Lung (tissue), 13 donors: ENCODE results near the gene PRSS8. TPM values are rescaled to one million over a fixed set of nuclear protein-coding genes. Genes with fewer than 3 reads are reported as not detected.

ENCODE experiments used
- ATAC-seq: fragments of 200-7000 bp; cut with Tn5 transposase; one replicate; pipeline ENCODE4 v1.9.1; 2020; ENCODE audit warnings: moderate number of reproducible peaks; ENCODE audit not compliant: insufficient read depth, low FRiP score
- DNase-seq, 3 donors: peaks; one replicate each; pipeline ENCODE4 v3.0.0-alpha.2; 2013 to 2017
- H3K27ac ChIP-seq, 2 donors: one replicate each; pipeline ENCODE4 v1.5.1; 2013; ENCODE audit warnings: mild to moderate bottlenecking in 2 of 2, moderate library complexity in 2 of 2, control low read depth in 1 of 2, inconsistent platforms in 1 of 2, low read depth in 1 of 2, low read length in 1 of 2
- H3K27me3 ChIP-seq, 3 donors: one replicate each; pipeline ENCODE4 v1.5.1; 2013; ENCODE audit warnings: low read length in 2 of 3; ENCODE audit not compliant: control insufficient read depth in 3 of 3, insufficient read depth in 3 of 3
- H3K36me3 ChIP-seq, 4 donors: one replicate each; pipeline ENCODE4 v1.5.1; 2013; ENCODE audit warnings: low read length in 4 of 4, mild to moderate bottlenecking in 1 of 4, moderate library complexity in 1 of 4; ENCODE audit not compliant: control insufficient read depth in 4 of 4, insufficient read depth in 4 of 4
- H3K4me1 ChIP-seq, 5 donors: one replicate each; pipeline ENCODE4 v1.5.1; 2013; ENCODE audit warnings: low read length in 5 of 5, mild to moderate bottlenecking in 2 of 5, moderate library complexity in 1 of 5; ENCODE audit not compliant: control insufficient read depth in 5 of 5, insufficient read depth in 5 of 5
- H3K4me3 ChIP-seq: one replicate; pipeline ENCODE4 v1.5.1; 2013; ENCODE audit warnings: mild to moderate bottlenecking, control low read depth, moderate library complexity
- H3K9ac ChIP-seq, 2 donors: one replicate each; pipeline ENCODE4 v1.5.1; 2013; ENCODE audit warnings: low read length in 2 of 2, control low read depth in 1 of 2; ENCODE audit not compliant: insufficient read depth in 1 of 2
- H3K9me3 ChIP-seq, 4 donors: one replicate each; pipeline ENCODE4 v1.5.1; 2013; ENCODE audit warnings: low read length in 3 of 4, mild to moderate bottlenecking in 1 of 4, moderate library complexity in 1 of 4; ENCODE audit not compliant: control insufficient read depth in 4 of 4, insufficient read depth in 3 of 4
- CTCF ChIP-seq: IDR thresholded peaks from 2 replicates; pipeline ENCODE4 v1.5.1; 2012; ENCODE audit warnings: mild to moderate bottlenecking; ENCODE audit errors: control extremely low read depth, extremely low read depth
- WGBS, 2 donors: extraction: QIAGEN DNeasy Blood & Tissue Kit; methylation state at CpG; one replicate each; pipeline ENCODE4 v1.1.7; 2013; 5-methylcytosine and 5-hydroxymethylcytosine counted together
- polyA plus RNA-seq, 2 donors: library from polyadenylated mRNA; stranded (reverse); fragments of 200-250 nt; gene quantifications; one replicate each; pipeline ENCODE4 v1.2.1, GENCODE V29; 2013
- small RNA-seq: library from RNA; depleted of rRNA; stranded (forward); fragments of <200 nt; gene quantifications from one replicate; pipeline ENCODE3, GENCODE V24; 2014; ENCODE audit warnings: low replicate concordance
- total RNA-seq, 2 donors: library from RNA; depleted of rRNA in 1 of 2; stranded (reverse); fragments of >200 nt in 1 of 2; gene quantifications; one replicate each; pipeline ENCODE4 v1.2.1, GENCODE V29; 2014 to 2021
- donor health status: control.
- donor health status: control.
- donor health status: Bipolar disorder and iron deficiency.
- donor health status: healthy.
- donor health status: DM: yes; HTN: yes; CAD: no.

The PRSS8 gene
- total and polyA plus RNA-seq, 4 donors, result 83.2 to 127 (median 89.8) TPM

- H3K27me3 ChIP-seq, result no peaks in the 10 kb centered on the region
- H3K4me3 ChIP-seq, result no peak overlapping the region
- WGBS, 2 donors, result 85 to 87% methylated on average over 12 to 14 of the region's 14 CpGs
- no peak for TF ChIP-seq CTCF
- DNase-seq (no peak), ATAC-seq (no peak)
- H3K9ac ChIP-seq, result no peak overlapping the region
- H3K27ac ChIP-seq, result no peak overlapping the region
- no peaks in the 10 kb centered on the region for H3K9me3 ChIP-seq
- peaks cover 5 to 58% (median 28%) of the 10 kb centered on the region in 4 donors for H3K36me3 ChIP-seq
- peaks cover 0 to 3% (median 0%) of the 10 kb centered on the region in 5 donors for H3K4me1 ChIP-seq
Measured at GRCh38 chr16:31082368-31083045, 53.0 kb downstream of the PRSS8 start.

Small RNA genes within 50 kb of the gene (small RNA-seq; reads per million reads assigned to genes)
- gene AC009088.4 (not detected), gene NDUFA3P6 (not detected)

Other genes starting within 250 kb of the PRSS8 start
- gene BCL7C, start 241.7 kb downstream of the PRSS8 start, total RNA-seq, result 10 to 100 TPM; 25.7 to 30.9 TPM
- 10 to 100 TPM; 18.2 to 51.8 TPM for gene BCL7C, start 241.7 kb downstream of the PRSS8 start, polyA plus RNA-seq
- gene CTF1, start 239.1 kb downstream of the PRSS8 start, total RNA-seq, result 1 to 10 TPM; 4.7 to 9.8 TPM
- 1 to 10 TPM; 3.3 to 5.6 TPM for gene CTF1, start 239.1 kb downstream of the PRSS8 start, polyA plus RNA-seq
- gene FBXL19, start 212.2 kb downstream of the PRSS8 start, total RNA-seq, result 10 to 100 TPM; 10.6 to 17.3 TPM
- 10 to 100 TPM; 10.3 to 15.8 TPM for gene FBXL19, start 212.2 kb downstream of the PRSS8 start, polyA plus RNA-seq
- 10 to 100 TPM; 23.9 to 27.4 TPM for gene ORAI3, start 186.7 kb downstream of the PRSS8 start, total RNA-seq
- 10 to 100 TPM; 20.2 to 23.3 TPM for gene ORAI3, start 186.7 kb downstream of the PRSS8 start, polyA plus RNA-seq
- gene SETD1A, start 178.0 kb downstream of the PRSS8 start, total RNA-seq, result 10 to 100 TPM in 1 of 2 donors, 1 to 10 TPM in 1; 7.4 to 22.0 TPM
- 10 to 100 TPM in 1 of 2 donors, 1 to 10 TPM in 1; 8.7 to 13.1 TPM for gene SETD1A, start 178.0 kb downstream of the PRSS8 start, polyA plus RNA-seq
- 10 to 100 TPM in 1 of 2 donors, 1 to 10 TPM in 1; 6.2 to 34.5 TPM for gene HSD3B7, start 150.5 kb downstream of the PRSS8 start, total RNA-seq
- 10 to 100 TPM; 20.2 to 21.1 TPM for gene HSD3B7, start 150.5 kb downstream of the PRSS8 start, polyA plus RNA-seq
- gene STX1B, start 125.1 kb downstream of the PRSS8 start, total RNA-seq, result under 1 TPM; 0.17 to 0.64 TPM
- gene STX1B, start 125.1 kb downstream of the PRSS8 start, polyA plus RNA-seq, result under 1 TPM; 0.33 to 0.49 TPM
- 10 to 100 TPM; 41.6 to 81.1 TPM for gene STX4, start 102.2 kb downstream of the PRSS8 start, total RNA-seq
- 10 to 100 TPM; 90.4 to 98.3 TPM for gene STX4, start 102.2 kb downstream of the PRSS8 start, polyA plus RNA-seq
- 10 to 100 TPM in 1 of 2 donors, 1 to 10 TPM in 1; 4.0 to 13.2 TPM for gene ZNF668, start 61.5 kb downstream of the PRSS8 start, total RNA-seq
- 10 to 100 TPM; 10.7 TPM for gene ZNF668, start 61.5 kb downstream of the PRSS8 start, polyA plus RNA-seq
- gene ZNF646, start 61.3 kb downstream of the PRSS8 start, total RNA-seq, result 10 to 100 TPM; 12.7 to 20.5 TPM
- gene ZNF646, start 61.3 kb downstream of the PRSS8 start, polyA plus RNA-seq, result 10 to 100 TPM in 1 of 2 donors, 1 to 10 TPM in 1; 8.4 to 12.2 TPM
- 1 to 10 TPM; 1.4 to 2.2 TPM for gene PRSS53, start 46.8 kb downstream of the PRSS8 start, total RNA-seq
- gene PRSS53, start 46.8 kb downstream of the PRSS8 start, polyA plus RNA-seq, result 1 to 10 TPM; 1.6 to 2.3 TPM
- gene VKORC1, start 40.9 kb downstream of the PRSS8 start, total RNA-seq, result 10 to 100 TPM; 49.4 to 74.3 TPM
- 100 to 1,000 TPM in 1 of 2 donors, 10 to 100 TPM in 1; 66.8 to 118 TPM for gene VKORC1, start 40.9 kb downstream of the PRSS8 start, polyA plus RNA-seq
- 10 to 100 TPM; 20.3 to 47.6 TPM for gene BCKDK, start 27.3 kb downstream of the PRSS8 start, total RNA-seq
- gene BCKDK, start 27.3 kb downstream of the PRSS8 start, polyA plus RNA-seq, result 10 to 100 TPM; 16.2 to 61.8 TPM
- 10 to 100 TPM; 53.0 to 68.2 TPM for gene KAT8, start 18.1 kb downstream of the PRSS8 start, total RNA-seq
- gene KAT8, start 18.1 kb downstream of the PRSS8 start, polyA plus RNA-seq, result 10 to 100 TPM; 53.5 to 73.2 TPM
- gene PRSS36, start 14.3 kb upstream of the PRSS8 start, total RNA-seq, result 1 to 10 TPM in 1 of 2 donors, under 1 TPM in 1; 0.43 to 4.2 TPM
- 1 to 10 TPM; 2.6 to 3.6 TPM for gene PRSS36, start 14.3 kb upstream of the PRSS8 start, polyA plus RNA-seq
- 100 to 1,000 TPM; 110 to 272 TPM for gene FUS, start 44.4 kb upstream of the PRSS8 start, total RNA-seq
- 100 to 1,000 TPM; 237 to 248 TPM for gene FUS, start 44.4 kb upstream of the PRSS8 start, polyA plus RNA-seq
- 10 to 100 TPM; 24.1 to 77.8 TPM for gene PYCARD, start 67.0 kb upstream of the PRSS8 start, total RNA-seq
- gene PYCARD, start 67.0 kb upstream of the PRSS8 start, polyA plus RNA-seq, result 100 to 1,000 TPM in 1 of 2 donors, 10 to 100 TPM in 1; 62.3 to 119 TPM
- gene TRIM72, start 78.4 kb upstream of the PRSS8 start, total RNA-seq, result under 1 TPM in 1 of 2 donors, not detected in 1; 0.09 TPM
- gene TRIM72, start 78.4 kb upstream of the PRSS8 start, polyA plus RNA-seq, result under 1 TPM; 0.02 to 0.03 TPM
- not detected for gene PYDC1, start 81.4 kb upstream of the PRSS8 start, total RNA-seq
- gene PYDC1, start 81.4 kb upstream of the PRSS8 start, polyA plus RNA-seq, result not detected
- gene ITGAM, start 124.2 kb upstream of the PRSS8 start, total RNA-seq, result 10 to 100 TPM; 11.0 to 56.2 TPM
- gene ITGAM, start 124.2 kb upstream of the PRSS8 start, polyA plus RNA-seq, result 10 to 100 TPM in 1 of 2 donors, 1 to 10 TPM in 1; 9.2 to 84.0 TPM
- 100 to 1,000 TPM in 1 of 2 donors, 10 to 100 TPM in 1; 38.1 to 134 TPM for gene ITGAX, start 219.4 kb upstream of the PRSS8 start, total RNA-seq
- gene ITGAX, start 219.4 kb upstream of the PRSS8 start, polyA plus RNA-seq, result 100 to 1,000 TPM in 1 of 2 donors, 10 to 100 TPM in 1; 93.1 to 148 TPM